Measurements from ENCODE around the gene DUSP22.

The DUSP22 gene

DNA sequence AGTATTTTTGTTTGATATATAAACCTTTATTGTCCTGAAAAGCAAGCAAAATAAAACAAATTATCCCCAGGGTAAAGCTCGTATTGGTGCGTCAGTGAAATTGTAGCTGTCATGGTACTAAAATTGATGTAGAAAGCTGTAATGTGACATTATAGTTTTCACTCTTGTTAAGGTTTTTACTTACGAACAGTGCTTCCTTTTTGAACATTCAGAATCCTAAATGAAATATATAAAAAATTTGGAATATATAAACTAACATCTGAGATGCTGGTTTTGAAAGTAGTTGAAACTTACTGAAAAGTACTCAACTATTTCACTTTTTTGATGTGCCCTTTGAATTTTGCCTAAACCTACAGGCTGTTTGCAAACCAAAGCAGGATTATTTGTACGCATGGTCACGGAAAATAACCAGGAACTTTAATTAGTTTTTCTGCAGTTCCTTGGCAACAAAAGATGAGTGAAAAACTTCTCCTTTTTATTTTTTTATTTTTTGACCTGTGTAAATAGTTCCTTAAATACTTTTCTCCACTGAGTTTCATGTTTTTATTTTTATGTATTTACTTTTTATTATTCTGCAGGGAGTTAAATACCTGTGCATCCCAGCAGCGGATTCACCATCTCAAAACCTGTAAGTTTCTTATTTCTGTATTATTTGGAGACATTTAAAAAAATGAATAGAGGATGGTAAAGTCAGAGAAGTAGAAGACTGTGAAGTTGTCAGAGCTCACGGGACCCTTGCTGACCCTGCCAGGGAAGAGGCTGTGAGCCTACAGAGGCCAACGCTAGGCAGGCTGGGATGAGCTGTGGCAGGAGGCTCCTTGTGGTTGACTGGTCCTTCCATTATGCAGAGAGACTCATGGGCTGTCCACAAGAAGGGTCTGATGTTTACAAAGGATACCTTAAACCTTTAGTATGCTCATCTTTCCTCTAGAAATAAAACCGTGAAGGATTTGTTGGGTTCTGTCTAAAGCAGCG is 42.5 kb downstream of the DUSP22 start:
- no peaks in the 10 kb centered on the region for H3K27me3 ChIP-seq
- peak in 1 of 2 donors; percentile 43 for DNase-seq
- H3K36me3 ChIP-seq = no peaks in the 10 kb centered on the region
- H3K9me3 ChIP-seq = no peaks in the 10 kb centered on the region
- H3K4me3 ChIP-seq = no peak overlapping the region
- no peak overlapping the region for H3K27ac ChIP-seq
- intact Hi-C loops (cut with DNase I; ENCODE audit: low total_unique reads) = no loop called here
- TF ChIP-seq, protein P1, sequence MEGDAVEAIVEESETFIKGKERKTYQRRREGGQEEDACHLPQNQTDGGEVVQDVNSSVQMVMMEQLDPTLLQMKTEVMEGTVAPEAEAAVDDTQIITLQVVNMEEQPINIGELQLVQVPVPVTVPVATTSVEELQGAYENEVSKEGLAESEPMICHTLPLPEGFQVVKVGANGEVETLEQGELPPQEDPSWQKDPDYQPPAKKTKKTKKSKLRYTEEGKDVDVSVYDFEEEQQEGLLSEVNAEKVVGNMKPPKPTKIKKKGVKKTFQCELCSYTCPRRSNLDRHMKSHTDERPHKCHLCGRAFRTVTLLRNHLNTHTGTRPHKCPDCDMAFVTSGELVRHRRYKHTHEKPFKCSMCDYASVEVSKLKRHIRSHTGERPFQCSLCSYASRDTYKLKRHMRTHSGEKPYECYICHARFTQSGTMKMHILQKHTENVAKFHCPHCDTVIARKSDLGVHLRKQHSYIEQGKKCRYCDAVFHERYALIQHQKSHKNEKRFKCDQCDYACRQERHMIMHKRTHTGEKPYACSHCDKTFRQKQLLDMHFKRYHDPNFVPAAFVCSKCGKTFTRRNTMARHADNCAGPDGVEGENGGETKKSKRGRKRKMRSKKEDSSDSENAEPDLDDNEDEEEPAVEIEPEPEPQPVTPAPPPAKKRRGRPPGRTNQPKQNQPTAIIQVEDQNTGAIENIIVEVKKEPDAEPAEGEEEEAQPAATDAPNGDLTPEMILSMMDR (IDR thresholded peaks at IDR 0.05) = no peak
- no peaks in the 10 kb centered on the region for H3K4me1 ChIP-seq

- H3K9me3 ChIP-seq = no peaks in the 10 kb centered on the region
- H3K4me3 ChIP-seq = no peak overlapping the region
- H3K4me1 ChIP-seq = no peaks in the 10 kb centered on the region
- H3K36me3 ChIP-seq = no peaks in the 10 kb centered on the region
- no peak overlapping the region for H3K27ac ChIP-seq
- H3K27me3 ChIP-seq = no peaks in the 10 kb centered on the region
- intact Hi-C loops (cut with DNase I; ENCODE audit: low total_unique reads) = no loop called here
- DNase-seq = peak in 1 of 2 donors; percentile 63
- TF ChIP-seq, protein P1 (IDR thresholded peaks at IDR 0.05) = no peak
These were observed 43.3 kb downstream of the DUSP22 start for GRCh38 chr6:335572-335971.

- intact Hi-C loops (cut with DNase I; ENCODE audit: low total_unique reads) = no loop called here
- no peak overlapping the region for H3K27ac ChIP-seq
- TF ChIP-seq, protein P1 (IDR thresholded peaks at IDR 0.05) = no peak
These were observed 44.1 kb downstream of the DUSP22 start for GRCh38 chr6:336159-337114.

DNA sequence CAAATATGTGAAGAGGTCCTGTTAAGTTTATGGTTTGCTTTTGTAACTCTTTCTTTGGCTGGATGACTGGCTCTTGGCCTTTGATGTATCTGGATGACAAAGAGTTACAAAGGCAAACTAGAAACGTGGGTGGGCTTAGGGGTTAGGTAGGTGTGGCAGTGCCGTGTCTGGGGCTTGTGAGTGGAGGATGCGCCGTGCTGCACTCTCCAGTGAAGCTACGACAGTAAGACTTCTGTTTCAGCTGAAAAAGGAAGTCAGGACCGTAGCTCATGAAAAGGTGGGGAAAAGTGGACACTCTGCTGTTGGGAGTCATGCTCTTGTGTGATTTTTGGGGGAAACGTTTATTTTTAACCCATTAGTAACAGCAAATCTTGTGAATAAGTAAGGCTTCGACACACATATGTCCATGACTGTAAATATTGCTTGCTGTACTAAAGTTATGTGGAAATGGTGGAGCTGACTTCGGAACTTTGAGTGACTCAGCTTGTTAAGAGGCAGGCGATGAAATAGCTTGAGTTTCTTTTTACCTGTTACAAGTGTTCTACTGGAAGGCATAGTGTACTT is 45.6 kb downstream of the DUSP22 start:
- H3K27me3 ChIP-seq = no peaks in the 10 kb centered on the region
- no peak overlapping the region for H3K4me3 ChIP-seq
- H3K27ac ChIP-seq = no peak overlapping the region
- no peaks in the 10 kb centered on the region for H3K36me3 ChIP-seq
- intact Hi-C loops (cut with DNase I; ENCODE audit: low total_unique reads) = no loop called here
- no peaks in the 10 kb centered on the region for H3K9me3 ChIP-seq
- no peaks in the 10 kb centered on the region for H3K4me1 ChIP-seq
- TF ChIP-seq, protein P1 (IDR thresholded peaks at IDR 0.05) = no peak
- peak in 1 of 2 donors; percentile 48 for DNase-seq

More at GRCh38 chr6:336159-337114, 44.1 kb downstream of the DUSP22 start:
- Histone ChIP-seq H3K4me3 (no peak overlapping the region), H3K9me3 (no peaks in the 10 kb centered on the region), H3K36me3 (no peaks in the 10 kb centered on the region), H3K27me3 (no peaks in the 10 kb centered on the region), H3K4me1 (no peaks in the 10 kb centered on the region)
- peak in 1 of 2 donors; percentile 63 for DNase-seq

- no peaks in the 10 kb centered on the region for H3K9me3 ChIP-seq
- H3K27ac ChIP-seq = no peak overlapping the region
- H3K36me3 ChIP-seq = no peaks in the 10 kb centered on the region
- no peaks in the 10 kb centered on the region for H3K4me1 ChIP-seq
- DNase-seq = no peak
- intact Hi-C loops (cut with DNase I; ENCODE audit: low total_unique reads) = no loop called here
- no peak overlapping the region for H3K4me3 ChIP-seq
- H3K27me3 ChIP-seq = no peaks in the 10 kb centered on the region
- TF ChIP-seq, protein P1 (IDR thresholded peaks at IDR 0.05) = no peak
These were observed 46.6 kb downstream of the DUSP22 start for GRCh38 chr6:338815-339262.

Measured in tibial artery (tissue), 4 donors.